ENCODE measurements around the gene ESPN. TPM values are rescaled to one million over a fixed set of nuclear protein-coding genes. Genes with fewer than 3 reads are reported as not detected.
A peak's percentile ranks its signal among the peaks of the same experiment; 100 is the strongest.

Gene ESPN
- total RNA-seq, 1 experiment from 2014 or later = 2.2 TPM

DNA sequence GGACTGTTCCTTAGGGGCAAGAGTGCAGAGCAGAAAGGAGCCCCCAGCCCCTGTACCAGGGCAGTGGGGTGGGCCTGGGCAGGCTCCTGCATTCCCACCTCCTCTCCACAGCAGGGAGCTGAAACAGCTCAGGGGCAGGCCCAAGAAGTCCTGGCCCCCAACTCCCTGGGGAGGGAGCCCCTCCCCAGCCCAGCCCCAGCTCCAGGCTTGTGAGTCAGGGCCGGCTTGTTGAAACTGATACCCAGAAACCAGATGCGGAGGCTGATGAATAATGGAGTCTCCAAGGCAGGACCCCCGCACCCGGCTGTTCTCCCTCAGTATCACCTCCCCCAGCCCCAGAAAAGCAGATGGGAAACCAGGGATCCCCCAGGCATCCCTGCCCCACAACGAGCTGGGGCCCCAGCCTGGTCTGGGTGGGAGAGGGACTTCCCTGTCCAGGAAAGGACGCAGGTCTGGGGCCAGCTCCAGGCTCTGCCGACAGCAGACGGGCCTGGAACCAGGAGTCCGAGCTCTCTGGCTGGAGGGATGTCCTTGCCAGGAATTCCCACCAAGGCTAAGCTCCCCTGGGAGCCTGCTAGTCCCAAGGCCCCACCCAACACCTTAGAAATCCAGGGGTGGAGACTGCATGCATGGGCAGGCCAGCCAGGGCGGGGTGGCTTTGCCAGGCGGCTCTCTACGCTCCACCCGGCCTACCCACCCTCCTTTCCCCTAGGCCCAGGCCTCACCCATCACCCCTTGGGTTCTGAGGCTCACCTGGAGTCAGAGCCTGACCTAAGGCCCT, 64.2 kb downstream of the ESPN start:
- no peak overlapping the region for H3K4me3 Mint-ChIP-seq (ENCODE audit: low read depth, unreplicated experiment)
- H3K9me3 Mint-ChIP-seq (ENCODE audit: low read depth, unreplicated experiment) = no peaks in the 10 kb centered on the region
- intact Hi-C loops (cut with micrococcal nuclease; ENCODE audit: unreplicated experiment) = loop anchor here (5.0 kb wide), 2 partner anchors 159 to 729 kb away; no protein-coding TSS in a partner anchor
- peaks cover 59% of the 10 kb centered on the region for H3K27me3 Mint-ChIP-seq (ENCODE audit: unreplicated experiment)
- CTCF ChIA-PET = interaction anchor here (0.6 kb wide), 1 partner anchor 12 kb away, joined by 3 read pairs; no protein-coding TSS in a partner anchor
- BruUV-seq (replicated peaks) = no TSS peak
- TF ChIP-seq, protein P1, sequence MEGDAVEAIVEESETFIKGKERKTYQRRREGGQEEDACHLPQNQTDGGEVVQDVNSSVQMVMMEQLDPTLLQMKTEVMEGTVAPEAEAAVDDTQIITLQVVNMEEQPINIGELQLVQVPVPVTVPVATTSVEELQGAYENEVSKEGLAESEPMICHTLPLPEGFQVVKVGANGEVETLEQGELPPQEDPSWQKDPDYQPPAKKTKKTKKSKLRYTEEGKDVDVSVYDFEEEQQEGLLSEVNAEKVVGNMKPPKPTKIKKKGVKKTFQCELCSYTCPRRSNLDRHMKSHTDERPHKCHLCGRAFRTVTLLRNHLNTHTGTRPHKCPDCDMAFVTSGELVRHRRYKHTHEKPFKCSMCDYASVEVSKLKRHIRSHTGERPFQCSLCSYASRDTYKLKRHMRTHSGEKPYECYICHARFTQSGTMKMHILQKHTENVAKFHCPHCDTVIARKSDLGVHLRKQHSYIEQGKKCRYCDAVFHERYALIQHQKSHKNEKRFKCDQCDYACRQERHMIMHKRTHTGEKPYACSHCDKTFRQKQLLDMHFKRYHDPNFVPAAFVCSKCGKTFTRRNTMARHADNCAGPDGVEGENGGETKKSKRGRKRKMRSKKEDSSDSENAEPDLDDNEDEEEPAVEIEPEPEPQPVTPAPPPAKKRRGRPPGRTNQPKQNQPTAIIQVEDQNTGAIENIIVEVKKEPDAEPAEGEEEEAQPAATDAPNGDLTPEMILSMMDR (IDR thresholded peaks at IDR 0.05; ENCODE audit: unreplicated experiment) = no peak
- DNase-seq = no peak
- H3K27ac Mint-ChIP-seq (ENCODE audit: unreplicated experiment) = no peak overlapping the region
- peaks cover 10% of the 10 kb centered on the region for H3K4me1 Mint-ChIP-seq (ENCODE audit: low read depth, unreplicated experiment)
- peaks cover 11% of the 10 kb centered on the region for H3K36me3 Mint-ChIP-seq (ENCODE audit: insufficient read depth, unreplicated experiment)

DNA sequence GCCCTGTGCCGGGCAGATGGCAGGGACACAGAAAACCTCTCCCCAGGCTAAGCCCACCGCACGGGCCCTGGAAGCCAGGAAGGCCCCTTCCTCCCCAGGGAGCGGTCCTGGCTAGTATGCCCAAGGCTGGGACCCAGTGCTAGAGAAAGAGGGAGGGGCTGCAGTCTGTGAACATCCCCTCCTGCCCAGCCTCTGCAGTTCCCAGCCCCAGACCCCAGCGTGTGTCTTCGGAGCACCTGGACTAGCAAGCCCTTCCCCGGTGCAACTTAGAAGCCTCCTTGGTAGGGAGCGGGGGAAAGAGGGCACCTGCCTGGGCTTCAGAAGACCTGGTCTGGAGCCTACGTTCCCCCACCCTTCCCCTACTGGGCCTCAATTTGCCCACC, 64.8 kb downstream of the ESPN start:
- TF ChIP-seq, protein P1 (IDR thresholded peaks at IDR 0.05; ENCODE audit: unreplicated experiment) = no peak
- Mint-ChIP-seq H3K4me1 (ENCODE audit: low read depth, unreplicated experiment) (peaks cover 10% of the 10 kb centered on the region), H3K27ac (ENCODE audit: unreplicated experiment) (no peak overlapping the region), H3K27me3 (ENCODE audit: unreplicated experiment) (peaks cover 55% of the 10 kb centered on the region), H3K4me3 (ENCODE audit: low read depth, unreplicated experiment) (no peak overlapping the region), H3K9me3 (ENCODE audit: low read depth, unreplicated experiment) (no peaks in the 10 kb centered on the region), H3K36me3 (ENCODE audit: insufficient read depth, unreplicated experiment) (peaks cover 11% of the 10 kb centered on the region)
- BruUV-seq (replicated peaks) = no TSS peak
- CTCF ChIA-PET = interaction anchor here (0.6 kb wide), 1 partner anchor 11 kb away, joined by 3 read pairs; no protein-coding TSS in a partner anchor
- intact Hi-C loops (cut with micrococcal nuclease; ENCODE audit: unreplicated experiment) = loop anchor here (5.0 kb wide), 2 partner anchors 158 to 728 kb away; no protein-coding TSS in a partner anchor
- no peak for DNase-seq

DNA sequence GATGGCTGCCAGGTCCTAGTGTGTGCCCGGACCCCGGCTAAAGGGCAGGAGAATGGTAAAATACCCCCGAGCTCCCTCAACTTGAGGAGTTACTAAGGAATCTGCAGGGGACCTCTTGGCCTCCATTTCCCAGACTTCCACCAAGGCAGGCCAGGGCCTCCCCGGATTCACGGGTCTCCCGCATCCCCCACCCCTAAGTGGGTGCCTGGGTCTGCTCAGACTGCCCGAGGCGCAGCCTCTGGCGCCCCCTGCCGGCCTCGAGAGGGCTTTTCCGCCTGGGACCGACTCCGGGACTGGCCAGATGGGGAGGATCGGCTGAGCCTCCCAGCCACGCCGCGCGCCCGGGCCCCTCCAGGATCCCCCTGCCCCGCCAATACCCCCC, 65.2 kb downstream of the ESPN start:
- Mint-ChIP-seq H3K27ac (ENCODE audit: unreplicated experiment) (no peak overlapping the region), H3K4me1 (ENCODE audit: low read depth, unreplicated experiment) (peaks cover 10% of the 10 kb centered on the region)
- CTCF ChIA-PET = no interaction called here

DNA sequence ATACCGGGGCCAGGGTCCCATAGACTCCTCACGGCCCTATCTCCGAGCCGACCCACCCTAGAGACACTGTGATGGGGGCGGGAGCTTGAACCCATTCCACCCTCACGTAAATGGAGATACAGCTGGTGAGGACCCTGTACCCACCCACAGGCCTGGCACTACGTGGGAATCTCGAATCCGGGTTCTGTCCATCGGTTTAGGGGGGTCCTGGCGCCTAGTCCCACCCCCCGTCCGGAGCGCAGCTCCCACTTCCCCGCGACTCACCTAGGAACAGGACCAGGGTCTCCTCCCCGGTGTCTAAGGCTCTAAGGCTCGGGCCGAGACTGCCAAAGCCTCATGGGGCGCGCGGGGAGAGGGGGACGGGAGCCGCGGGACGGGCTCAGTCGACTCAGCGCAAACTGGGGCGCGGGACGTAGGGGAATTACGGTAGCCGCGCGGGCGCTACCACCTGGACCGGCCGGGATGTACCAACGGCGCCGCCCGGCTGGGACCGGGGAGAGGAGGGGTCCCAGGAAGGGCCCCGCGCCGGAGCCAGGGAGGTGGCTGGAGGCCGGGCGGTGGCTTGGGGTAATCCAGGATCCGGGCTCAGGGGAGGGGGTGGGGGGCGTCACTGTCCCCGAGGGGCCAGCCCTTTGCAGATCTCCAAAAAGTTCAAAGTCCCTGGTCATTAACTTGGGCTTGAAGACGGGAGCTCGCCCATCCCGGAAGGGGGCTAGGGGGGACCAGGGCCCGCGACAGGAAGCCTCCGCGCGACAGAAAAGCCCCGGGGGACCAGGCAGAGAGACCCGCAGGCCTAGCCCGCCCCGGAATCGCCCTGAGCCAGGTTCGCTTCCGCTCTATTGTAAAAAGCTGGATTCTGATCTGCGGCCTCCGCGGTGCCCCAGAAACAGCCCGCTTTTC, 65.9 kb downstream of the ESPN start:
- intact Hi-C loops (cut with micrococcal nuclease; ENCODE audit: unreplicated experiment) = no loop called here
- CTCF ChIA-PET = interaction anchor here (1.0 kb wide), 1 partner anchor 13 kb away, joined by 3 read pairs; no protein-coding TSS in a partner anchor
- Mint-ChIP-seq H3K27me3 (ENCODE audit: unreplicated experiment) (peaks cover 49% of the 10 kb centered on the region), H3K27ac (ENCODE audit: unreplicated experiment) (no peak overlapping the region), H3K36me3 (ENCODE audit: insufficient read depth, unreplicated experiment) (peaks cover 16% of the 10 kb centered on the region), H3K9me3 (ENCODE audit: low read depth, unreplicated experiment) (no peaks in the 10 kb centered on the region), H3K4me1 (ENCODE audit: low read depth, unreplicated experiment) (peaks cover 10% of the 10 kb centered on the region), H3K4me3 (ENCODE audit: low read depth, unreplicated experiment) (peak overlapping the region; percentile 72)
- peak; percentile 62 for DNase-seq
- TF ChIP-seq, protein P1 (IDR thresholded peaks at IDR 0.05; ENCODE audit: unreplicated experiment) = no peak
- BruUV-seq (replicated peaks) = no TSS peak

More for the DNA sequence above, 65.2 kb downstream of the ESPN start:
- Mint-ChIP-seq H3K36me3 (ENCODE audit: insufficient read depth, unreplicated experiment) (peaks cover 15% of the 10 kb centered on the region), H3K9me3 (ENCODE audit: low read depth, unreplicated experiment) (no peaks in the 10 kb centered on the region), H3K27me3 (ENCODE audit: unreplicated experiment) (peaks cover 51% of the 10 kb centered on the region), H3K4me3 (ENCODE audit: low read depth, unreplicated experiment) (peak overlapping the region; percentile 72)
- TF ChIP-seq, protein P1 (IDR thresholded peaks at IDR 0.05; ENCODE audit: unreplicated experiment) = peak; percentile 91
- DNase-seq = peak; percentile 76
- intact Hi-C loops (cut with micrococcal nuclease; ENCODE audit: unreplicated experiment) = loop anchor here (5.0 kb wide), 2 partner anchors 158 to 728 kb away; no protein-coding TSS in a partner anchor
- no TSS peak for BruUV-seq (replicated peaks)

All from Calu3 (cell line).